GM19438 (cell line): ENCODE measurements around the gene PCNX2.
A peak's percentile ranks its signal among the peaks of the same experiment; 100 is the strongest.

Source experiments
- ATAC-seq: cut with Tn5 transposase; IDR thresholded peaks from one replicate; pipeline ENCODE4 v1.9.1; 2021; ENCODE audit warnings: low read depth; ENCODE audit not compliant: unreplicated experiment

Gene PCNX2

DNA sequence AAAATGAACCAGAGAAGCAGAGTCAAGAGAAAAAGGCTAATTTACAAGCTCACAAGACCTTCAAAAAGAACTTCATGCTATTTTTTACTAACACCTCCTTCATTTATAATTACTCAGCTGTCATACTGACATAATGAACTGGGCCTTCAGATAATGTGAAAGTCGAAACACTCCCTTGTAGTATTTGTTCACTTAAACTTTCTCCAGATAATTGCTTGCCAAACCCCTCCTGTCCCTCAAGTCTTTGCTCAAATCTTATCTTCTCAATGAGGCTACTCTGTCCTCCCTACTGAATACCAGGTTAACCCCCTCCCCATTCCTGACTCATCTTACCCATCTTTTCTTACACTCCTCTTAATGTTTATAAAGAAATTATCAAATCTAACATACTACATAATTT is 20.9 kb upstream of the PCNX2 start:
- no peak for ATAC-seq

DNA sequence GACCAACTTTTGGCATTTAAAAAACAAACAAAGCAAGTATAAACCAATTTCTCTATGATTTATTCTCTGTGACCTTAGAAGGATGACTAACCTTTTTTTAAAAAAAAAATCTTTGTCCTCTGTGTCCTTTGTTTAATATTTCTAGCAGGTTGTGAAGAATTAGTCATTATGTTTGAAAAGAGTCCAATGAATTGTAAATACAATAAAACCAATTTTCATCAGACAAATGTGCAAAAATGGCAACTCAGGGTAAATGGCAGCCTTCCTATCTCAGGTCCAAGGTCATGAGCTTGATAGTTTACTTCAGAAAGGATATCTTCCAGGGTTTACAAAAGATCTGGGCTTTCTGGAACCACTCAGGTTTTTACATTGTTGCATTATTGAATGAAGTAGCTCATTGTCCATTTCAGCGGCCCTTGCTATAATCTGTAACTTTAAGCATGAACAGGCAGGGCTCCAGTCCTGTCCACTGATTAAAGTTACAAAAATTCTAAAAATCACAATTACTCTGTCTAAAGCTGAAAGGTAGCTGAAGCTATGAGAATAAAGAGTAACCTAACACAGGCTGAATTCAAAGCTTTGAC is 20.3 kb upstream of the PCNX2 start:
- ATAC-seq: no peak

DNA sequence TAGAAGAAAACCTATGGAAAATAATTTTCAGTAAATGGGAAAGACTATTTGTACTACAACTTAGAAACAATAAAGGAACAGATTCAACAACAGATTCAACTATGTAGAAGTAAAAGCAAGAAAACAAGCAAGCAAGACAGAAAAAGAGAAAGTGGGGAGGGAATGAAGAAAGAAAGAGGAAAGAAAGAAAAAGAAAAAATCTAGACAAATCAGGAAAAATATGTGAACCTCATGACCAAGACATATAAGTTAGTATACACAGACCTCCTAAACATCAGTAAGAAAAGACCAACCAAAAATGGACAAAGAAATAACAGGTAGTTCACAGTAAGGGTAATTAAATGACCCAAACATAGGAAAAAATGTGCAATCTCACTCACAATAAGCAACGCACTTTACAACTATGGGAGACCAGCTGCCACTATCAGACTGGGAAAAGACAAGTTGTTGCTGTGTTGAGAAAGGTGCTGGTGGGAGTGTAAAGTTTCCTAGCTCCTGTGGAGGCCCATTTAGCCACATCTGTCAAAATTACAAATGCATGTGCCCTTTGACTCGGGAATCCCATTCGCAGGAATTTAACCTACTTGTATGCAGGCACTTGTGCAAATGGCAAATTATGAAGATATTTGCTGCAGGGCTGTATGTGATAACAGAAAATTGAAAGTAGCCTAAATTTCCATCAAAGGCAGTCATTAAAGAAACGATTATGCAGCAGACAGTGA is 18.1 kb upstream of the PCNX2 start:
- ATAC-seq: no peak

DNA sequence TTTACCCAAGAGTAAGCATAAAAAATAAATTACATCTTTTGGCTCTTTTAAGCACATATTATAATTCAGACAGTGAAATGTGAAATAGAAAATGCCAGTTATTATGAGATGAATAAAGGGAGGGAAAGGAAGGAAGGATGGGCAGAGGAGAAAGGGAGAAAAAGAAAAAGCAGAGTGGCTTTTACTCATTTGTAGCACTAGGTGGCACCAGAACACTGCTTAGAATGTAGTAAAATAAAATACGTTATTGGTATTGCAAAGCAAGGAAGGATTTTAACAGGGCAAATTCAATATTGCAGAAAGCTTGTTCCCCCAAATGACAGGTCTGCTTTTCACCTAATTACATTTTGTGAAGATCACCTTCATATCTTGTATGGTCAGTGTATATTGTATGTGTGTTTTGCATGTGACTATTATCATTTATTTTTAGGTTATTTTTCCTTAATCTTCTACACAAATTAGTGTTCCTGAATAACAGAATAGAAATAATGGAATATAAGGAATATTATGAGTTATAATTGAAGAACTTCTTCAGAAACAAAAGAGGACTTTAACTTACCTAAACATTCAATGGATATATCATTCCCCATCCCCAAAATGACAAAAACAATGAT is 9.1 kb upstream of the PCNX2 start:
- no peak for ATAC-seq

DNA sequence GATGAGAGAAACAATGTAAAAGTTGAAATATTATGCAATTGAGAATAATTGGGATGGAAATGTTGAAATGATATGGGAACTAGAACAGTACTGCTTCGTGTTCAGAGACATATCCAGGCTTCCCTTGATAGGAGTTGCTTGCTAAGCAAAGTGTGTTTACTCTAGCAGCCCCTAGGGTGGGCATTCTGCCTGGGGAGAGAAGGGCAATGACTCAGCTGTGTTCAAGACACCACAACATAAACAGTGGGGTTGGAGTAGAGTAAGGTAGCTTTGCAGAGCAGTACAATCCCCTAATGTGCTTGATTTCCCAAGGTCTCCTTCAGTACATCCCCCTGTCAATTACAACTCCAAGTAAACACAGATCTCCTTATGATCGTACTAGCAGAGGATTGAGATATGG is 4.8 kb upstream of the PCNX2 start:
- no peak for ATAC-seq

- ATAC-seq: no peak
Observed at GRCh38 chr1:233299450-233299849, 3.9 kb upstream of the PCNX2 start.

DNA sequence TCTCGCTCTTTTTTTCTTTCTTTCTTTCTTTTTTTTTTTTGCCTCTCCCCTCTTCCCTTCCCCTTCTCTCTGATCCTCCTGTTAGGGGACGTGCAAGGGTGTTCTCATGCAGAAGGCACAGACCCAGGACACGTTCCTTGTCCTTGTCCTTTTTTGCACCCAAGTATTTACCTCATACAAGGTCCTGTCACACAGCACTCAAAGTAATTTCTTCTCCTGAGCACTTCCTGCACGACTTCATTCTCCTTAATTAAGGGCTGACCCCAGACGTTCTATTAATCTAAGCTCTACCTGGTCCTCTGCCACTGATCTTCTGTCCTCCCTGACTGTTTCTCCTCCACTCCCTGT is 424 bp upstream of the PCNX2 start:
- no peak for ATAC-seq

DNA sequence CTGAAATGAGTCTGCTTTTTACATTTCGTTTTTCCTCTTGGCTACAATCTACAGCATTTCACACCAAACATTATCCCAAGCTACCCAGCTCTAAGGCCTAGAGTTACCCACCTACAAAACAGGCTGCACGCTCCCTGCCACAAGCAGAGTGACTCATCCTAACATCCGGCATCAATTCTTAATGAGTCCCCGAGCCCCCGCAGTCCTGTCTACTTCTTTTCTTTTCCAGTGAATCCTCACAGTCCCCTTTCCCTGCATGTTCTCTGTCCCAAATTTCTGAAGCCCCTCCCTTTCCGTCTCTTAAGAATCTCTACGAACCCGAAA is 650 bp downstream of the PCNX2 start:
- ATAC-seq: peak; percentile 36

- ATAC-seq: no peak
Observed at GRCh38 chr1:233293556-233294446, 1.7 kb downstream of the PCNX2 start.

GRCh38 chr1:233290396-233291034 is 5.0 kb downstream of the PCNX2 start:
- no peak for ATAC-seq

GRCh38 chr1:233289676-233290075 is 5.8 kb downstream of the PCNX2 start:
- ATAC-seq: no peak

- no peak for ATAC-seq
Observed at GRCh38 chr1:233282582-233282886, 13.0 kb downstream of the PCNX2 start.

GRCh38 chr1:233281711-233282581 is 13.6 kb downstream of the PCNX2 start:
- ATAC-seq: peak; percentile 96

- no peak for ATAC-seq
Observed at GRCh38 chr1:233279971-233280370, 15.6 kb downstream of the PCNX2 start.

DNA sequence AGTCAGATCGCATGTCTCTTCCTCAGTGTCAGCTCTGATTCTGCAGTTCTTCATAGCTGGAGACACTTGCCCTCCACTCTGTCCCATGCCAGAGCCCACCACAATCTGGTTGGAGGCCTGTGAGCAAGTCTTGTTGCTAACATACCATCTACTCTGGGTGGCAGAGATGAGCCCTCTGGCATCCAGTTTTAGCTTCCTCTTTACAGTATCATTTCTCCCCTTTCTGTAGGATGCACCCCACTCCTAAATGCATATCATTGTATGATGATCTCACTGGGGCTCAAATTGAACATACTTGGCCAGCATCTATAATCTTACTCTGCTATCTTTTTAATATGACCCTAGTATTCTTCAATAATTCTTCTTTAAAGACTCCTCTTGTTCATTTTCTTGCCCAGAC is 16.9 kb downstream of the PCNX2 start:
- ATAC-seq: no peak

- ATAC-seq: no peak
Observed at GRCh38 chr1:233277637-233278606, 17.6 kb downstream of the PCNX2 start.

DNA sequence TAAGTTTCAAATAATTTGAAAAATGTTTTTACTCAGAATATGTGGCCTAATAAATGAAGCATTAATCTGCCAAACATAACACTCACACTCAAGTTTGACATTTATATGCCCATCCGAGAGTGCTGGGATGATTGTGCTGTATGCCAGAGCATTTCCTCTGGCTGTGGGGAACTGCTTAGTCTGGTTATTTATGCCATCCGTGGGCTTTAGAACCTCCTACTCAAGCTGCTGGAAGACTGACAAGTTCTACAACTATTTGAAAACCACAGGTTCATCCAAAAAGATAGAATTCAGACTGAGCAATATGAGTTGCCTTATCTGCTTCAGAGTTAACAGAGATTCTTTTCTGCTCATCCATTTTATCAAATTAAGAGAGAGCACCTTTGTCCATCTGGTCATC is 25.9 kb downstream of the PCNX2 start:
- no peak for ATAC-seq

DNA sequence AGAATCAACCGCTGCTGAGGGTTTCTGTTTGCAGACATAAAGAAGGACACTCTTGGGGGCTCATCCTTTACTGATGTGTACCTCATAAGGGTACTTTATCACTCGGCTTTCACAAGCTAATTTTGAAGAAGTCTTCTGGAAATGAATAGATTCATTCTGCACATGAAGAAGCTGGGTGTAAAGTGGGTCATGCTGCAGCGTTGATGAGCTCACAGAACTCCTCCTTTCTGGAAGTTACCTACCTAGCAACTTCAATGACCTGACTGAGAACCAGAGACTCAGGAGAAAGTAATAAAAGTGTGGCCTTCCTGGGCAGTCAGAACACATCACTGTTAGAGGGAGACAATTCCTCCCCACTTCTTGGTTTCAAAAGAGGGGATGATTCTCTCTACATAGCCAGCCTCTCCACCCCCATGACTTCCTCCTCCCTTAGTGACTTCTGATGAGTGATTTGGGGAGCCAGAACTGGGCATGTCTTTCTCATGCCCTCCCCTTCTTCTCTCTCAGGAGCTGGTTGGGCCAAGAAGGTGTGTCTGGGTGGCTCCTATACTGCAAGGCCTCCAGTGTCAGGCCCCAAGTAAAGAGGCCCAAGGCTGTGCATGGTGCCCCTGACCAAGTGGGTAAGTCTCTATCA is 27.0 kb downstream of the PCNX2 start:
- no peak for ATAC-seq

GRCh38 chr1:233261695-233262094 is 33.8 kb downstream of the PCNX2 start:
- peak; percentile 30 for ATAC-seq
